Measurements from ENCODE around the gene MANSC4. TPM values are rescaled to one million over a fixed set of nuclear protein-coding genes. Genes with fewer than 3 reads are reported as not detected.

Gene MANSC4
- total and polyA plus RNA-seq, 2 experiments from 2014 or later = not detected

GRCh38 chr12:27771481-27772327 is 8.3 kb downstream of the MANSC4 start:
- H3K79me2 ChIP-seq (replicated peaks; ENCODE audit: insufficient read depth) = no peaks in the 10 kb centered on the region
- ATAC-seq (no peak), DNase-seq (ENCODE audit: low spot score) (no peak)
- Mint-ChIP-seq H3K4me3 (no peak overlapping the region), H3K27ac (no peak overlapping the region), H3K9me3 (no peaks in the 10 kb centered on the region), H3K27me3 (ENCODE audit: insufficient read depth, low read depth, poor library complexity) (peaks cover 2% of the 10 kb centered on the region), H3K36me3 (ENCODE audit: low read depth) (no peaks in the 10 kb centered on the region), H3K4me1 (no peaks in the 10 kb centered on the region)
- H3K27ac ChIP-seq (ENCODE audit: low read depth) = no peak overlapping the region
- no peaks in the 10 kb centered on the region for H4K20me1 ChIP-seq (replicated peaks; ENCODE audit: insufficient read depth)
- no peak overlapping the region for H2AFZ ChIP-seq
- H3K36me3 ChIP-seq (ENCODE audit: insufficient read depth) = no peaks in the 10 kb centered on the region
- H3F3A ChIP-seq (replicated peaks; ENCODE audit: low read depth) = no peaks in the 10 kb centered on the region
- H3K27me3 ChIP-seq (ENCODE audit: insufficient read depth) = no peaks in the 10 kb centered on the region
- H3K4me1 ChIP-seq (ENCODE audit: insufficient read depth) = no peaks in the 10 kb centered on the region
- no peaks in the 10 kb centered on the region for H3K9me2 ChIP-seq (ENCODE audit: insufficient read depth)
- no peak overlapping the region for H3K4me3 ChIP-seq
- no peak for TF ChIP-seq STAT1 (IDR thresholded peaks at IDR 0.05; ENCODE audit: unreplicated experiment)
- TF ChIP-seq, protein P1, sequence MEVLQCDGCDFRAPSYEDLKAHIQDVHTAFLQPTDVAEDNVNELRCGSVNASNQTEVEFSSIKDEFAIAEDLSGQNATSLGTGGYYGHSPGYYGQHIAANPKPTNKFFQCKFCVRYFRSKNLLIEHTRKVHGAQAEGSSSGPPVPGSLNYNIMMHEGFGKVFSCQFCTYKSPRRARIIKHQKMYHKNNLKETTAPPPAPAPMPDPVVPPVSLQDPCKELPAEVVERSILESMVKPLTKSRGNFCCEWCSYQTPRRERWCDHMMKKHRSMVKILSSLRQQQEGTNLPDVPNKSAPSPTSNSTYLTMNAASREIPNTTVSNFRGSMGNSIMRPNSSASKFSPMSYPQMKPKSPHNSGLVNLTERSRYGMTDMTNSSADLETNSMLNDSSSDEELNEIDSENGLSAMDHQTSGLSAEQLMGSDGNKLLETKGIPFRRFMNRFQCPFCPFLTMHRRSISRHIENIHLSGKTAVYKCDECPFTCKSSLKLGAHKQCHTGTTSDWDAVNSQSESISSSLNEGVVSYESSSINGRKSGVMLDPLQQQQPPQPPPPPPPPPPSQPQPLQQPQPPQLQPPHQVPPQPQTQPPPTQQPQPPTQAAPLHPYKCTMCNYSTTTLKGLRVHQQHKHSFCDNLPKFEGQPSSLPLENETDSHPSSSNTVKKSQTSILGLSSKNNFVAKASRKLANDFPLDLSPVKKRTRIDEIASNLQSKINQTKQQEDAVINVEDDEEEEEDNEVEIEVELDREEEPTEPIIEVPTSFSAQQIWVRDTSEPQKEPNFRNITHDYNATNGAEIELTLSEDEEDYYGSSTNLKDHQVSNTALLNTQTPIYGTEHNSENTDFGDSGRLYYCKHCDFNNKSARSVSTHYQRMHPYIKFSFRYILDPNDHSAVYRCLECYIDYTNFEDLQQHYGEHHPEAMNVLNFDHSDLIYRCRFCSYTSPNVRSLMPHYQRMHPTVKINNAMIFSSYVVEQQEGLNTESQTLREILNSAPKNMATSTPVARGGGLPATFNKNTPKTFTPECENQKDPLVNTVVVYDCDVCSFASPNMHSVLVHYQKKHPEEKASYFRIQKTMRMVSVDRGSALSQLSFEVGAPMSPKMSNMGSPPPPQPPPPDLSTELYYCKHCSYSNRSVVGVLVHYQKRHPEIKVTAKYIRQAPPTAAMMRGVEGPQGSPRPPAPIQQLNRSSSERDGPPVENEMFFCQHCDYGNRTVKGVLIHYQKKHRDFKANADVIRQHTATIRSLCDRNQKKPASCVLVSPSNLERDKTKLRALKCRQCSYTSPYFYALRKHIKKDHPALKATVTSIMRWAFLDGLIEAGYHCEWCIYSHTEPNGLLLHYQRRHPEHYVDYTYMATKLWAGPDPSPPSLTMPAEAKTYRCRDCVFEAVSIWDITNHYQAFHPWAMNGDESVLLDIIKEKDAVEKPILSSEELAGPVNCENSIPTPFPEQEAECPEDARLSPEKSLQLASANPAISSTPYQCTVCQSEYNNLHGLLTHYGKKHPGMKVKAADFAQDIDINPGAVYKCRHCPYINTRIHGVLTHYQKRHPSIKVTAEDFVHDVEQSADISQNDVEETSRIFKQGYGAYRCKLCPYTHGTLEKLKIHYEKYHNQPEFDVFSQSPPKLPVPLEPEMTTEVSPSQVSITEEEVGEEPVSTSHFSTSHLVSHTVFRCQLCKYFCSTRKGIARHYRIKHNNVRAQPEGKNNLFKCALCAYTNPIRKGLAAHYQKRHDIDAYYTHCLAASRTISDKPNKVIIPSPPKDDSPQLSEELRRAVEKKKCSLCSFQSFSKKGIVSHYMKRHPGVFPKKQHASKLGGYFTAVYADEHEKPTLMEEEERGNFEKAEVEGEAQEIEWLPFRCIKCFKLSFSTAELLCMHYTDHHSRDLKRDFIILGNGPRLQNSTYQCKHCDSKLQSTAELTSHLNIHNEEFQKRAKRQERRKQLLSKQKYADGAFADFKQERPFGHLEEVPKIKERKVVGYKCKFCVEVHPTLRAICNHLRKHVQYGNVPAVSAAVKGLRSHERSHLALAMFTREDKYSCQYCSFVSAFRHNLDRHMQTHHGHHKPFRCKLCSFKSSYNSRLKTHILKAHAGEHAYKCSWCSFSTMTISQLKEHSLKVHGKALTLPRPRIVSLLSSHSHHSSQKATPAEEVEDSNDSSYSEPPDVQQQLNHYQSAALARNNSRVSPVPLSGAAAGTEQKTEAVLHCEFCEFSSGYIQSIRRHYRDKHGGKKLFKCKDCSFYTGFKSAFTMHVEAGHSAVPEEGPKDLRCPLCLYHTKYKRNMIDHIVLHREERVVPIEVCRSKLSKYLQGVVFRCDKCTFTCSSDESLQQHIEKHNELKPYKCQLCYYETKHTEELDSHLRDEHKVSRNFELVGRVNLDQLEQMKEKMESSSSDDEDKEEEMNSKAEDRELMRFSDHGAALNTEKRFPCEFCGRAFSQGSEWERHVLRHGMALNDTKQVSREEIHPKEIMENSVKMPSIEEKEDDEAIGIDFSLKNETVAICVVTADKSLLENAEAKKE (CRISPR knock-in tag; IDR thresholded peaks at IDR 0.05) = no peak
- no peak for TF ChIP-seq JUNB (IDR thresholded peaks at IDR 0.05; ENCODE audit: unreplicated experiment)
- TF ChIP-seq, protein P2, sequence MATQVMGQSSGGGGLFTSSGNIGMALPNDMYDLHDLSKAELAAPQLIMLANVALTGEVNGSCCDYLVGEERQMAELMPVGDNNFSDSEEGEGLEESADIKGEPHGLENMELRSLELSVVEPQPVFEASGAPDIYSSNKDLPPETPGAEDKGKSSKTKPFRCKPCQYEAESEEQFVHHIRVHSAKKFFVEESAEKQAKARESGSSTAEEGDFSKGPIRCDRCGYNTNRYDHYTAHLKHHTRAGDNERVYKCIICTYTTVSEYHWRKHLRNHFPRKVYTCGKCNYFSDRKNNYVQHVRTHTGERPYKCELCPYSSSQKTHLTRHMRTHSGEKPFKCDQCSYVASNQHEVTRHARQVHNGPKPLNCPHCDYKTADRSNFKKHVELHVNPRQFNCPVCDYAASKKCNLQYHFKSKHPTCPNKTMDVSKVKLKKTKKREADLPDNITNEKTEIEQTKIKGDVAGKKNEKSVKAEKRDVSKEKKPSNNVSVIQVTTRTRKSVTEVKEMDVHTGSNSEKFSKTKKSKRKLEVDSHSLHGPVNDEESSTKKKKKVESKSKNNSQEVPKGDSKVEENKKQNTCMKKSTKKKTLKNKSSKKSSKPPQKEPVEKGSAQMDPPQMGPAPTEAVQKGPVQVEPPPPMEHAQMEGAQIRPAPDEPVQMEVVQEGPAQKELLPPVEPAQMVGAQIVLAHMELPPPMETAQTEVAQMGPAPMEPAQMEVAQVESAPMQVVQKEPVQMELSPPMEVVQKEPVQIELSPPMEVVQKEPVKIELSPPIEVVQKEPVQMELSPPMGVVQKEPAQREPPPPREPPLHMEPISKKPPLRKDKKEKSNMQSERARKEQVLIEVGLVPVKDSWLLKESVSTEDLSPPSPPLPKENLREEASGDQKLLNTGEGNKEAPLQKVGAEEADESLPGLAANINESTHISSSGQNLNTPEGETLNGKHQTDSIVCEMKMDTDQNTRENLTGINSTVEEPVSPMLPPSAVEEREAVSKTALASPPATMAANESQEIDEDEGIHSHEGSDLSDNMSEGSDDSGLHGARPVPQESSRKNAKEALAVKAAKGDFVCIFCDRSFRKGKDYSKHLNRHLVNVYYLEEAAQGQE (IDR thresholded peaks at IDR 0.05; ENCODE audit: unreplicated experiment) = no peak
- TF ChIP-seq EZH2 (IDR thresholded peaks at IDR 0.05; ENCODE audit: low read depth, unreplicated experiment) = no peak
- no peak for TF ChIP-seq NANOG (IDR thresholded peaks at IDR 0.05; ENCODE audit: borderline replicate concordance)
- no peak for TF ChIP-seq ZNF331 (CRISPR knock-in tag; IDR thresholded peaks at IDR 0.05; ENCODE audit: low read depth)
- TF ChIP-seq, protein P3, sequence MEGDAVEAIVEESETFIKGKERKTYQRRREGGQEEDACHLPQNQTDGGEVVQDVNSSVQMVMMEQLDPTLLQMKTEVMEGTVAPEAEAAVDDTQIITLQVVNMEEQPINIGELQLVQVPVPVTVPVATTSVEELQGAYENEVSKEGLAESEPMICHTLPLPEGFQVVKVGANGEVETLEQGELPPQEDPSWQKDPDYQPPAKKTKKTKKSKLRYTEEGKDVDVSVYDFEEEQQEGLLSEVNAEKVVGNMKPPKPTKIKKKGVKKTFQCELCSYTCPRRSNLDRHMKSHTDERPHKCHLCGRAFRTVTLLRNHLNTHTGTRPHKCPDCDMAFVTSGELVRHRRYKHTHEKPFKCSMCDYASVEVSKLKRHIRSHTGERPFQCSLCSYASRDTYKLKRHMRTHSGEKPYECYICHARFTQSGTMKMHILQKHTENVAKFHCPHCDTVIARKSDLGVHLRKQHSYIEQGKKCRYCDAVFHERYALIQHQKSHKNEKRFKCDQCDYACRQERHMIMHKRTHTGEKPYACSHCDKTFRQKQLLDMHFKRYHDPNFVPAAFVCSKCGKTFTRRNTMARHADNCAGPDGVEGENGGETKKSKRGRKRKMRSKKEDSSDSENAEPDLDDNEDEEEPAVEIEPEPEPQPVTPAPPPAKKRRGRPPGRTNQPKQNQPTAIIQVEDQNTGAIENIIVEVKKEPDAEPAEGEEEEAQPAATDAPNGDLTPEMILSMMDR (conservative IDR thresholded peaks at IDR 0.05; ENCODE audit: low read depth in 2 of 2) = no peak
- TF ChIP-seq, protein P4, sequence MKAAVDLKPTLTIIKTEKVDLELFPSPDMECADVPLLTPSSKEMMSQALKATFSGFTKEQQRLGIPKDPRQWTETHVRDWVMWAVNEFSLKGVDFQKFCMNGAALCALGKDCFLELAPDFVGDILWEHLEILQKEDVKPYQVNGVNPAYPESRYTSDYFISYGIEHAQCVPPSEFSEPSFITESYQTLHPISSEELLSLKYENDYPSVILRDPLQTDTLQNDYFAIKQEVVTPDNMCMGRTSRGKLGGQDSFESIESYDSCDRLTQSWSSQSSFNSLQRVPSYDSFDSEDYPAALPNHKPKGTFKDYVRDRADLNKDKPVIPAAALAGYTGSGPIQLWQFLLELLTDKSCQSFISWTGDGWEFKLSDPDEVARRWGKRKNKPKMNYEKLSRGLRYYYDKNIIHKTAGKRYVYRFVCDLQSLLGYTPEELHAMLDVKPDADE (IDR thresholded peaks at IDR 0.05) = no peak
- no peak for TF ChIP-seq POLR2AphosphoS5 (IDR thresholded peaks at IDR 0.05; ENCODE audit: low read depth)
- TF ChIP-seq EZH2phosphoT487 (IDR thresholded peaks at IDR 0.05; ENCODE audit: unreplicated experiment) = no peak
- no peak for TF ChIP-seq CREB1 (CRISPR knock-in tag; IDR thresholded peaks at IDR 0.05; ENCODE audit: low read depth)
- no peak overlapping the region for H3K4me2 ChIP-seq
